NT2/D1 (cell line): ENCODE results near the gene ABCC4.

ENCODE experiments used
- DNase-seq: peaks from one replicate; pipeline ENCODE4 v3.0.0-alpha.2; 2011; ENCODE audit warnings: low read depth, low spot score
- H3K27me3 ChIP-seq: 2 replicates; pipeline ENCODE4 v1.6.0; 2011; ENCODE audit warnings: mild to moderate bottlenecking; ENCODE audit not compliant: insufficient read length, insufficient read depth
- H3K36me3 ChIP-seq: 2 replicates; pipeline ENCODE4 v1.6.1; 2011; ENCODE audit warnings: mild to moderate bottlenecking, low read length, mixed read lengths; ENCODE audit not compliant: insufficient read depth, insufficient read length
- H3K4me1 ChIP-seq: 2 replicates; pipeline ENCODE4 v1.5.1; 2011; ENCODE audit not compliant: insufficient read depth, insufficient read length
- H3K4me3 ChIP-seq: 2 replicates; pipeline ENCODE4 v1.5.1; 2011; ENCODE audit warnings: low read depth; ENCODE audit not compliant: insufficient read length
- H3K9ac ChIP-seq: 2 replicates; pipeline ENCODE4 v1.6.0; 2011; ENCODE audit warnings: low read depth; ENCODE audit not compliant: insufficient read length
- H3K9me3 ChIP-seq: 2 replicates; pipeline ENCODE4 v1.5.1; 2011; ENCODE audit warnings: mild to moderate bottlenecking, low read length; ENCODE audit not compliant: insufficient read depth
- SUZ12 ChIP-seq: IDR thresholded peaks from 2 replicates; pipeline ENCODE4 v1.6.1; 2011; ENCODE audit not compliant: insufficient read length, insufficient read depth; ENCODE audit errors: extremely low read depth
- YY1 ChIP-seq: IDR thresholded peaks from 2 replicates; pipeline ENCODE4 v1.6.1; 2011; ENCODE audit not compliant: insufficient read length, insufficient read depth
- ZNF274 ChIP-seq: IDR thresholded peaks from 2 replicates; pipeline ENCODE4 v1.6.1; 2011; ENCODE audit warnings: mild to moderate bottlenecking, low read depth, low read length

Gene ABCC4

DNA sequence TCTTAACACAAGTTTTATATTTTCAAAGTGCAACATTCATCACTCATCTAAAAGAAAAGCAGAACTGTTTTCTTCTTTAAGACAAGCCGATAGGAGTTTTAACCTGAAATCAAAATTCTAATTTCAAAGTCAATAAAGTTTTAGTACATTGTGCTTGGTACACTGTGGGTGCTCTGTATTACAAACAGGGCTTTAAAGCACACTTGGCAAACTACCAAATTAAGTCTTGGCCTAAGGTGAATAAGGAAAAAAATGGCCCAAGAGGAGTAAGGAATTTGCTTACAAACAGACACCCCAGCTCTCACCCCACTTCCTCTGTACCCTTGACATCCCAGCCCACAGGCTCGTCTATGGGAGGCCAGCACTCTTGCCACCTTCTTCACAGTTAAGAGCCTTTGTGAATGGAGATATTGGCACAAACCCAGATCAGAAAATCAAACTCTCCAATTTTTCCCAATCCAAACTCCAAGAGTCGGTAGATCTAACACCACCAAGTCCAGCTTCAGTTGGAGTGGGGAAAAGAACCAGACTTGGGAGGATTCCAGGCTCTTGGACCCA is 66.0 kb downstream of the ABCC4 start:
- no peak for DNase-seq
- no peaks in the 10 kb centered on the region for H3K27me3 ChIP-seq

GRCh38 chr13:95234242-95234641 is 67.0 kb downstream of the ABCC4 start:
- no peaks in the 10 kb centered on the region for H3K9me3 ChIP-seq
- TF ChIP-seq SUZ12: no peak
- TF ChIP-seq ZNF274: no peak
- H3K36me3 ChIP-seq: peaks cover 14% of the 10 kb centered on the region
- no peaks in the 10 kb centered on the region for H3K27me3 ChIP-seq
- no peak overlapping the region for H3K9ac ChIP-seq
- DNase-seq: no peak
- H3K4me3 ChIP-seq: no peak overlapping the region
- H3K4me1 ChIP-seq: no peaks in the 10 kb centered on the region

More for the DNA sequence above, 66.0 kb downstream of the ABCC4 start:
- Histone ChIP-seq H3K9ac (no peak overlapping the region), H3K4me1 (no peaks in the 10 kb centered on the region), H3K36me3 (peaks cover 14% of the 10 kb centered on the region), H3K4me3 (no peak overlapping the region), H3K9me3 (no peaks in the 10 kb centered on the region)
- TF ChIP-seq YY1: no peak
- TF ChIP-seq SUZ12: no peak
- TF ChIP-seq ZNF274: no peak

DNA sequence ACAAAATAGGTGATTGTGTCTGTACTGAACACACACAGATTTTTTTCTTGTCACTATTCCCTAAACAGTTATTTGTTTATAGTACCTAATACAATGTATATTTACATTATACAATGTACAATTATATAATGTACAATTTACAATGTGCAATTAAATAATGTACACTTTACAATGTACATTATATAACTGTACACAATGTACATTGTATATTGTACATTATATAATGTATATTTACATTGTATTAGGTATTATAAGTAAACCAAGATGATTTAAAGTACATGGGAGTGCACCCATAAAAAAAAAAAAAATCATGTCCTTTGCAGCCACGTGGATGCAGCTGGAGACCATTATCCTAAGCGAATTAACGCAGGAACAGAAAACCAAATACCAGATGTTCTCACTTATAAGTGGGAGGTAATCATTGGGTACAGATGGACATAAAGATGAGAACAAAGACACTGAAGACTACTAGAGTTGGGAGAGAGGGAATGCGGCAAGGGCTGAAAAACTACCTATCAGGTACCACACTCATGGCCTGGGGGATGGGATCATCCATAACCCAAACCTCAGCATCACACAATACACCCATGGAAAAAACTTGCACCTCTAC is 68.1 kb downstream of the ABCC4 start:
- no peak overlapping the region for H3K9ac ChIP-seq
- H3K9me3 ChIP-seq: no peaks in the 10 kb centered on the region
- peaks cover 14% of the 10 kb centered on the region for H3K36me3 ChIP-seq
- no peak for DNase-seq
- H3K27me3 ChIP-seq: no peaks in the 10 kb centered on the region
- TF ChIP-seq YY1 (no peak), SUZ12 (no peak), ZNF274 (no peak)
- H3K4me3 ChIP-seq: no peak overlapping the region
- no peaks in the 10 kb centered on the region for H3K4me1 ChIP-seq

GRCh38 chr13:95231393-95231792 is 69.9 kb downstream of the ABCC4 start:
- H3K36me3 ChIP-seq: peaks cover 6% of the 10 kb centered on the region
- no peaks in the 10 kb centered on the region for H3K9me3 ChIP-seq
- TF ChIP-seq SUZ12: no peak
- TF ChIP-seq ZNF274: no peak
- no peak for TF ChIP-seq YY1
- H3K4me1 ChIP-seq: no peaks in the 10 kb centered on the region
- H3K9ac ChIP-seq: no peak overlapping the region
- no peaks in the 10 kb centered on the region for H3K27me3 ChIP-seq
- no peak overlapping the region for H3K4me3 ChIP-seq
- no peak for DNase-seq

GRCh38 chr13:95229855-95230254 is 71.4 kb downstream of the ABCC4 start:
- TF ChIP-seq ZNF274 (no peak), YY1 (no peak), SUZ12 (no peak)
- Histone ChIP-seq H3K36me3 (peaks cover 6% of the 10 kb centered on the region), H3K9me3 (no peaks in the 10 kb centered on the region), H3K27me3 (no peaks in the 10 kb centered on the region), H3K4me3 (no peak overlapping the region), H3K9ac (no peak overlapping the region), H3K4me1 (no peaks in the 10 kb centered on the region)
- no peak for DNase-seq

DNA sequence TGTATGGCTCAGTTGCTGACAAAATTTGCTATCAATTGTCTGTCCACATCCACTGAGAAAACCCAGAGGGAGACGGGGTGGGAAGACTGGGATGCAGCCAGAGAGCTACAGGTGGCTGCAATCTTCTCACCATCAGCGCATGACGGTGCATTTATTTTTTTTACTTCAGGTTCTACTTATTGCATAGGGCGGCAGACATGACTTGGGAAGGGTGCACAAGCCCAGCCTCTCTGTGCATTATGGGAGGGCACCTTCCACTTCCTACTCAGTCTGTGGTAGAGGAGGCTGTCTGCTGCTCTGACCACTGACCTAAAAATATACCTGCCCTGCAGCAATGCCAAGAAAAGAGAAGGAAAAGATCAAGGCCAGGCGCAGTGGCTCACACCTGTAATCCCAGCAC is 73.1 kb downstream of the ABCC4 start:
- Histone ChIP-seq H3K9ac (no peak overlapping the region), H3K36me3 (peaks cover 2% of the 10 kb centered on the region), H3K27me3 (no peaks in the 10 kb centered on the region), H3K4me1 (no peaks in the 10 kb centered on the region), H3K9me3 (no peaks in the 10 kb centered on the region), H3K4me3 (no peak overlapping the region)
- DNase-seq: no peak
- TF ChIP-seq SUZ12 (no peak), ZNF274 (no peak), YY1 (no peak)

DNA sequence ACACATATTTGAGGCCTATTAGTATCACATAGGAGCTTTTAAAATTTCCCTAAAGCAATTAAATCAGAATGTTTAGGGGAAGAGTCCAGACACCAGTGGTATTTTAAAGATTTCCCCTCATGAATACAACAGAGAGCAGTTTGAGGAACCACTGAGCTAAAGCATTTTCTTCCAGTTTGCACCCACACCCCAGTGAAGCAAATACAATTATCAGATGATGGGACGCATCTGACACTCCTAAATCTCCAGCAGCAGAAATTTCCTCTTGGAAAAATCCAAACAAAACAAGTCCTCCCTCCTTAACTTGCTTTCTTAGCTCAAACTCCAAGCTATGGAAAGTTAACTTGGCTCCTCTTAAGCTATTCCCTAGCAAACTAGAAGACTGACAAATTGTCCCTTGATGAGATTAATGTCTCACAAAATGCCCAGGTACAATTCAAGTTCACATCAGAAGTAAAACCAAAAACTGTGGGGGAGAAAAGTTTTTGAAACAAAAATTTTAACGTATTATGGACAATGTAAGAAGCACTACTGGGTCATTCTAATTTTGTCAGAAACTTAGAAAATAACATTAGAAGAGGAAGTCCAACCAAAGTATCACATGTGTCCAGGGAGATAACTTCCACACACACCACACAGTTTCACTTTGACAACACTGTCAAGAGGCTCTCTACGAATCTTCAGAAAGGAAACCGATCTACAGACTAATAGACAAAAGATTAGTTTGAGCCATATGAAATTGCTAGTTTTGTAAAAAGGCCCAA is 74.1 kb downstream of the ABCC4 start:
- no peak for DNase-seq
- Histone ChIP-seq H3K4me3 (no peak overlapping the region), H3K9ac (no peak overlapping the region), H3K4me1 (no peaks in the 10 kb centered on the region), H3K27me3 (no peaks in the 10 kb centered on the region), H3K36me3 (peaks cover 2% of the 10 kb centered on the region), H3K9me3 (no peaks in the 10 kb centered on the region)
- TF ChIP-seq ZNF274: no peak
- no peak for TF ChIP-seq SUZ12
- no peak for TF ChIP-seq YY1
